ENCODE data around the gene HOXB8.

GRCh38 chr17:48634493-48635208 lies 19.6 kb upstream of the HOXB8 start:
- TF ChIP-seq CTCF (IDR thresholded peaks at IDR 0.05) (peak in 1 of 5 experiments; percentile 22), POLR2A (IDR thresholded peaks at IDR 0.05) (no peak), EP300 (IDR thresholded peaks at IDR 0.05; ENCODE audit: low read depth) (no peak), POLR2AphosphoS5 (IDR thresholded peaks at IDR 0.05) (peak in 2 of 3 donors; percentile 9 to 12)
